Kidney epithelial cell (primary cell): ENCODE data around the gene IGFBP4. TPM values are rescaled to one million over a fixed set of nuclear protein-coding genes. Genes with fewer than 3 reads are reported as not detected.

Source experiments
- DNase-seq: peaks from one replicate; pipeline ENCODE4 v3.0.0-alpha.2; 2010; ENCODE audit warnings: low read depth
- H3K27me3 ChIP-seq: 2 replicates; pipeline ENCODE4 v1.6.0; 2011; ENCODE audit warnings: low read length; ENCODE audit not compliant: control insufficient read depth, insufficient read depth
- H3K36me3 ChIP-seq: 2 replicates; pipeline ENCODE4 v1.5.1; 2011; ENCODE audit warnings: low read length; ENCODE audit not compliant: control insufficient read depth, insufficient read depth
- H3K4me3 ChIP-seq: 2 replicates; pipeline ENCODE4 v1.5.1; 2011; ENCODE audit warnings: low read depth, mild to moderate bottlenecking, control low read depth, low read length
- CTCF ChIP-seq: IDR thresholded peaks from 2 replicates; pipeline ENCODE4 v1.5.1; 2011; ENCODE audit warnings: mild to moderate bottlenecking, moderate library complexity, low read length, control low read depth, inconsistent platforms; ENCODE audit not compliant: insufficient read depth, poor library complexity, severe bottlenecking
- total RNA-seq: library from RNA; depleted of rRNA; stranded (reverse); fragments of >200 nt; gene quantifications from 2 replicates; pipeline ENCODE4 v1.2.3, GENCODE V29; 2015

Gene IGFBP4
- total RNA-seq, 1 donor from 2014 or later: 53.6 TPM

- no peak for TF ChIP-seq CTCF
- H3K36me3 ChIP-seq: no peaks in the 10 kb centered on the region
- H3K27me3 ChIP-seq: no peaks in the 10 kb centered on the region
- no peak overlapping the region for H3K4me3 ChIP-seq
- no peak for DNase-seq
These were observed 53.6 kb downstream of the IGFBP4 start for GRCh38 chr17:40496634-40497420.

GRCh38 chr17:40497695-40498094 lies 54.4 kb downstream of the IGFBP4 start:
- no peak for TF ChIP-seq CTCF
- H3K4me3 ChIP-seq: no peak overlapping the region
- H3K27me3 ChIP-seq: no peaks in the 10 kb centered on the region
- H3K36me3 ChIP-seq: no peaks in the 10 kb centered on the region
- no peak for DNase-seq

- no peak for DNase-seq
- no peak for TF ChIP-seq CTCF
- no peaks in the 10 kb centered on the region for H3K27me3 ChIP-seq
- H3K36me3 ChIP-seq: no peaks in the 10 kb centered on the region
- H3K4me3 ChIP-seq: no peak overlapping the region
These were observed 55.2 kb downstream of the IGFBP4 start for GRCh38 chr17:40498281-40499084.

- no peak for DNase-seq
- no peak for TF ChIP-seq CTCF
- Histone ChIP-seq H3K27me3 (no peaks in the 10 kb centered on the region), H3K36me3 (no peaks in the 10 kb centered on the region), H3K4me3 (no peak overlapping the region)
These were observed 56.4 kb downstream of the IGFBP4 start for GRCh38 chr17:40499551-40500189.

- no peak for TF ChIP-seq CTCF
- Histone ChIP-seq H3K4me3 (no peak overlapping the region), H3K27me3 (no peaks in the 10 kb centered on the region), H3K36me3 (no peaks in the 10 kb centered on the region)
- DNase-seq: no peak
These were observed 56.9 kb downstream of the IGFBP4 start for GRCh38 chr17:40500190-40500589.
